HG02840 (cell line): ENCODE measurements around the gene NR4A3.
"Not testable (repeated sequence)": the region's sequence is repeated elsewhere in the genome, so short reads cannot be mapped to it uniquely, and the experiment has no call there.

Experiments
- ATAC-seq: cut with Tn5 transposase; IDR thresholded peaks from one replicate; pipeline ENCODE4 v1.9.1; 2021; ENCODE audit warnings: mild to moderate bottlenecking, moderate library complexity, moderate number of reproducible peaks; ENCODE audit not compliant: unreplicated experiment, low FRiP score

The NR4A3 gene

DNA sequence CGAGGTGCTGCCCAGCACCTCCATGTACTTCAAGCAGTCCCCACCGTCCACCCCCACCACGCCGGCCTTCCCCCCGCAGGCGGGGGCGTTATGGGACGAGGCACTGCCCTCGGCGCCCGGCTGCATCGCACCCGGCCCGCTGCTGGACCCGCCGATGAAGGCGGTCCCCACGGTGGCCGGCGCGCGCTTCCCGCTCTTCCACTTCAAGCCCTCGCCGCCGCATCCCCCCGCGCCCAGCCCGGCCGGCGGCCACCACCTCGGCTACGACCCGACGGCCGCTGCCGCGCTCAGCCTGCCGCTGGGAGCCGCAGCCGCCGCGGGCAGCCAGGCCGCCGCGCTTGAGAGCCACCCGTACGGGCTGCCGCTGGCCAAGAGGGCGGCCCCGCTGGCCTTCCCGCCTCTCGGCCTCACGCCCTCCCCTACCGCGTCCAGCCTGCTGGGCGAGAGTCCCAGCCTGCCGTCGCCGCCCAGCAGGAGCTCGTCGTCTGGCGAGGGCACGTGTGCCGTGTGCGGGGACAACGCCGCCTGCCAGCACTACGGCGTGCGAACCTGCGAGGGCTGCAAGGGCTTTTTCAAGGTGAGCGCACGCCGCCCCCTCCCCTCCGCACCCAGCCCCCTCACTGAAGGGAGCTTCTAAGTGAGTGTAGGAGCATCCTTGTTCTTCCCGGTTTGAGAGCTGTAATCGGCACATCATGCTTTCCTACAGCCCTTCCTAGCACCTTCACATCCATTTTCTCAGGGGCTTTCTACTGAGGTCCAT, 6.9 kb downstream of the NR4A3 start:
- no peak for ATAC-seq

DNA sequence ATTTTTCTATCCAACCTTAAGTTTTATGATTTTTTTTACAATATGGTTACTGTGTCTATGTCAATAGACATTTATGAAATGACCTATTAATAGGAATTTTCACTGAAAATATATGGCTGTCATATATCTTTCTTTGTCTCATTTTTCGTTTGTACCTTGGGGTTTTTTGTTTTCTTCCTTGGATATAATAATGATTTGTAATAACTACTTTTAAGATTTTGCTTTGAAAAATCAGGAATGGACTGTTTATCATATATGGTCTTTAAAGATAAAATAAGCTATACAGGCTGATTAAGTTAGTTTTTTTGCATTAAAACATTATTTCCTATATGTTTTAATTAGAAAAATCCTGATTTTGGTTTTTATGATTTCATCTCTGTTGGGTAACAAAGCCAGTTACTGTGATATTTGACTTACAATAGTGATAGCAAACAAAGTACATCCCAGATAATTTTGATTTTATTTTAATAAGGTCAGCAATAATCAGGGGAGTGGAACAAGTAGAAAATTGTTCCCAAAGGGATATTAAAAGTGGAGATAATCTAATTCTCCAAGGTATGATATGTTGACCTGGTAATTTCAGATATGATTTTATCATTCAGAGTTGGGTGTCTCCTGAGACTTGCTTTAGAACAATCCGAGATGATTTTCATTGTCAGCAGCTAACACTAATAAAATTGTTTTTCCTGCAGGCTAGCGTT, 10.3 kb downstream of the NR4A3 start:
- no peak for ATAC-seq

DNA sequence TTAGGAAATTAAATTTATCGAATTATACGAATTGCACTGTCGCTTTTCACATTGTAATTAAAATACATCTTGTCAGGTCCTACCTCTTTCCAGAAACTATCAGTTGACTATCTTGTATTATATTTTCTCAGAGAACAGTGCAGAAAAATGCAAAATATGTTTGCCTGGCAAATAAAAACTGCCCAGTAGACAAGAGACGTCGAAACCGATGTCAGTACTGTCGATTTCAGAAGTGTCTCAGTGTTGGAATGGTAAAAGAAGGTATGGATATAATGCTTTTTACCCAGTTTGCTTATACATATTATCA, 10.8 kb downstream of the NR4A3 start:
- ATAC-seq, result no peak

DNA sequence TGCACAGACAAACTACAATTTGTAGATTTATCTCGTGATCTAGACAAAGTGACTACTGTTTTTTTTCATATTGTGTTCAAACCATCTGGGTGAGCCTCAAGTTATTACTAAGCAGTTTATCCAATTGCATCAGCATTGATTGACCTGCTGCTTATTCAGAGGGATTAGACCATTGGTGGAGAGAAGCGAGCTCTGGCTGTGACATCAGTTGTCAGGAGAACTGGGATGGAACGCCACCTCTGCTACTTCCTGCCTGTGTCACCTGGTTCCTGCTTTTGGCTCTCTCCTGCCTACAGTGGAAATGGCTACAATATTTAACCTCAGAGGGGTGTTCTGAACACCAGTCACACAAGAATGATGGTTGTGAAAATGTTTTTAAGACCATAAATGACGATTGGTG, 12.1 kb downstream of the NR4A3 start:
- ATAC-seq, result no peak

DNA sequence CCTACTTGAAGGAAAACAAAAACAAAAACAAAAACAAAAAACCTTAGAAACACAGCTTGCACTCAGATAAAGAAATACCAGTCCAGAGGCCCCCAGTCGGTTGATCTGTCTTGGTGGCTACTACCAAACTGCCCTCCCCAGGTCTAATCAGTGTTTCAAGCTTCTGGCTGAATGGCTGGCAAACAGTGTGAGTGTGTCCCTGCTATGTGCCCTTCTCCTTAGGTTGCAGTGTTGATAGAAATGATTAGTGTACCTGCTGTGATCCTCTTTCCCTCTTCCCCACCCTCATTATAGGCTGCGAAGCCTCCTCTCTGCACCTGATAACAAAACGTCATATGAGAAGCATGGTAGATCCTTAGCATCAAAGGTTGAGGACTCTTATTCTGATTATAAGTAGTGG, 12.8 kb downstream of the NR4A3 start:
- ATAC-seq, result no peak

DNA sequence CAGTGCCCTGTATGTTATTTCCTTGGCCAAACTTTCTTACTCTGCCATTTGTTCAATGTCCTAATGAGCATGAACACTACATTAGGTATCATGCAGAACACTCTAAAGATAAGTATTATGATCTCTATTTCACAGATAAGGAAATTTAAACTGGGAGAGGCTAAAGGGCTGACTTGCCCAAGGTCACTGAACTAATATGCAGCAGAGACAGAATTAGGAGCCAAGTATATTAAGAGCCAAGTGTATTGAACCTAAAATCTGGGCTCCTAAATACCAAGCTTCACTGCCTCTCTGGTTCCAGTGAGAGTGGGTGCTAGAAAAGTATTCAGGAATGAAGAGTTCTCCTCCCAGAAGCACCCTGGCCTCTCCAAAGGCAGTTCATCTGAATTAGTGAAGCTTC, 13.5 kb downstream of the NR4A3 start:
- ATAC-seq, result no peak

DNA sequence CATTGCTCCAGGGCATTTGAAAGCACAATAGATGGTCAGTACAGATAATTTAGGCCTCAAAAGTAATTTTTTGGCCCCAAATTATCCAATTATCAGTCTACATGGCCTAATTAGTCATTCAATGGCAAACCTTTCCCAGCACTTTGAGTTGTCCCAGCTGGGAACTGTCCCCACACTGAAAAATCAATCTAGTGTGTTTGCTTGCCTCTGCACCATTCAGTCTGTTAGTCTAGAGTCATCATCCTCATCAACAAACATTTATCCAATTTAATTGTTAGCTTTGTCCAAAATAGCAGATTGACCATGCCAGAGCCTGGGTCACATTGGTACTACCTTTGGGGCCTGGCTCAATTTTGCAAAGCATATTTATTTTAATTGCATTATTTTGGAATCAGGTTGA, 13.9 kb downstream of the NR4A3 start:
- no peak for ATAC-seq

DNA sequence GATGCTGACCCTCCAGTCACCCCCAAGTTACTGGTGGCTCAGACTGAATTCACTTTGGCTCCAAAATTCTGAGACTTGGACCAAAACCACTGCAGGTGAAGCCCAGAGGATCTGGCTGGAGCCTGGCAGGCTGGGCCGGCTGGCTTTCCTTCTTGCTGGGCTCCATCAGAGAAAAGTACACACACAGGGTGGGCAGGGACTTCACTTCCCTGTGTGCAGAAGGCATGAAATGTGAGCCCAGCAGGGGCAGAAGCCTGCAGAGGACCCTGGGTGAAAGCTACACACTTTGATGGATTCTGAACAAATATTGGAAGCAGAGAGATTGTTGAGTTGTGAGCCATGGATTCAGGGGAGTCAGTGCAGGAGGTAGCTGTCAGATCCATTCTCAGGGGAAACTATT, 18.4 kb downstream of the NR4A3 start:
- no peak for ATAC-seq

DNA sequence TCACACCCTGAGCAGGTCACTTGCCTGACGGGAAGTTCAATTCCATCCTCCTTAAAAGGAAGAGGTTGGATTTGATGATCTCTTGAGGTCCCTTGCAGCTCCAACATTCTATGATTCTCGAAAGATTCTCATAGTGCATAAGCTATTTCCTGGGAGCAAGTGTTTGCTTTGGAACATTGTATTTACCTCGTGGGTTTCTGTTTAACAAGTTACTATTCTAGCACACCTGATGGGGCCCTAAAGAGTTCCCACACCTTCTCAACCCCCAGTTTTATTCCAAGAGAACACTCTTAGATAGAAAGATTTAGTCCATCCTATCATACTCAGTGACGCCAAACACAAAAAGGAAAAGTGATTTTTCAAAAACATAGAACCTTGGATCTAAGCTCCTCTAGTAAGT, 23.4 kb downstream of the NR4A3 start:
- ATAC-seq, result no peak

DNA sequence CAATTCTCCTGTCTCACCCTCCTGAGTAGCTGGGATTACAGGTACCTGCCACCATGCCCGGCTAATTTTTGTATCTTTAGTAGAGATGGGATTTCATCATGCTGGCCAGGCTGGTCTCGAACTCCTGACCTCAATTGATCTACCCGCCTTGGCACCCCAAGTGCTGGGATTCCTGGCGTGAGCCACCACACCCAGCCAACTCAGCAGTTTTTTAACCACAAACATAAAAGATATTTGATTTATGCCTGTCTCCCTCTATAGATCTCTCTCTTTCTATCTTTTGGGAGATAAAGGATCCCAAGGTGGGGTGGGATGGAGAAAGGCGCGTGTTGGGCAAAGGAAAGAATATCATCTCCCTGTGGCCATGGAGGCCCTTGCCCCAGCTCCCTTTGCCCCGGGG, 26.8 kb downstream of the NR4A3 start:
- no peak for ATAC-seq

DNA sequence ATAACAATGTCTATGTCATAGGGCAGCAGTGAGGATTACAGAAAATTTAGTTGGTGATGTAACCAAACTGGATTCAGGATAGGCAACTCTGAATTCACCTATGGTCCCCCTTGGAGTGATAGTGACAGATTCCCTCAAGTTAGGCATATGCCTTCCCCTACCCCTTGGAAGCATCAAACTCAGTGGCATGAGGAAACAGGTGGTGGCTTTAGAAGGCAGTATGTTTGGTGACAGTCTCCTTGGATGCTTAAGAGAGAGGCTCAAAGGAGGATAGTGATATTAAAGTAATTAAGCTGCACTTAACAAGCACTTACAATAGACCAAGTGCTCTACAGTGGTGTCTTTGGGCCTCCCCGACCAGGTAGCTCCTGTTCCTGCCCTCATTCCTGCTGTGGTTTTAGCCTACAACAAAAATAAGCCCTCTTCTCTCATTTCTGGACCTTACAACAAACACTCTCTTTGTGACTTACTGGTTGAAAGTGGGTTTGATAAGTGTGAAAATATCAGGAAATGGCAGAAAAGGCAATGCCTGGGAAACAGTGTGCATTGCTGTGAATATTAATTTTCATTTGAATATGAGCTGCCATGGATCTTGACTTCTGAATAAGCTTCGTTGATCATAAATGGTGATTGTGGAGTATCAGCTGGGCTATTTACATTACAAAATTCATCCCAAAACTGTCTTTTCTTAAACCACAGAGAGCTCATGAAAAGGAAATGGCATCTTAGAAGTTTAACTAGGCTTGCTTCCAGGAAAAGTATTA, 29.2 kb downstream of the NR4A3 start:
- peak; percentile 7 for ATAC-seq

DNA sequence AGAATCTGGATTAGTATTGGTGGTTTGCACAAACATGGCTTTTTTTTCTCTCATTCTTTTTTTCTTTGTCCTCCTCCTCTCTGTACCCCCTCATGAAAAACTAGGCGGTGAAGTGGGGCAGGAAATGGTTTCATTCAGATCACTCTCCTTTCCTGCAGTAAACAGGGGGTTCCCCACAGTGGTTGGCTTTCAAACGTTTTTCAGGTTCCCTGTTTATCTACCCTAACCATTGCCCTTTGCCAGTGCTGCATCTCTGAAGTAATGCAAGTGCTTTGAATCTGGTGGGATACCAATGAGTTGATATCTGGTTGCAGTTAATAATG, 29.8 kb downstream of the NR4A3 start:
- peak; percentile 83 for ATAC-seq

DNA sequence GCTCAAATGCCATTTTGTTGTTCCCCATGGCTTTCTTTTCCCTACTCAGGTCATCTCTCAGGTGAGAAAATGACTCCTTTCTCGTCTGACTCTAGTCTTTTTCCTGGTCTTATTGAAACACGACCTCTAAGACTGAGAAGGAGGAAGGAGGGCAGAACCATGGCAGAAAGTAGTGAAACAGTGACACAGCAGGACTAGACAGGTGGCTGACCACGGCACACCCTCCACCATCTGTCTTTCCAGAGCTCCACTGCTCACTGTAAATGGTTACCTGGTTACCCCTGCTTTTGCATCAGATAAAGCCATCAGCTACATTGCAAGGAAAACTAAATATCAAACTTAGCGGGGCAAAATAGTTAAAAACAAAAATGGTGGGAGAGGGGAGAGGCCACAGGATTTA, 30.9 kb downstream of the NR4A3 start:
- no peak for ATAC-seq

DNA sequence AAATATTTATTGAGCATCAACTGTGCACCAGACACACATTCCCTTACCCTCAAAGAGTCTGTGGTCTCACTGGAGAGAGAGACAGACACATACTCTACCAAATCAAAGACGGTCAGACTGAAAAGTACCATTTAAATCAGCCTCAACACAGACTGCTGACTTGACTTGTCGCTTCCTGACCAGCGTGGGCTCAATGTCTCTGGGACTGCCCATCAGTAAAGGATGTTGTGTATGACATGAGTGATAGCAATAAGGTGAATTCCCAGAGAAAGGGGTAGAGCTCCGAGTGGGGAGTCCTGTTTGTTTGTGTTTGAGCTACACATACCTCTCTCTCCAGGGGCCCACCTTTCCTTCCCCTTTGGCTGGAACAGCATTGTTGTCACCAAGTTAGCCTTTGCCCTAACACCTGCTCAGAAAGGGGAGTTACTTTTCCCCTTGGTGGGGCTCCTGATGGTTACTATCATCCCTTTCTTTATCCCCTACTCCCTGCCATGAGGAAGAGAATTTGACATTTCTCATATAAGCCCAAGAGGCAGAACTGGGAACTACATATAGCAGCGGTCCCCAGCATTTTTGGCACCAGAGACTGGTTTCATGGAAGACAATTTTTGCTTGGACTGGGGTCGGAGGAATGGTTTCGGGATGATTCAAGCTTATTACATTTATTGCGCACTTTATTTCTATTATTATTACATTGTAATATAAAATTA, 33.9 kb downstream of the NR4A3 start:
- ATAC-seq, result no peak

DNA sequence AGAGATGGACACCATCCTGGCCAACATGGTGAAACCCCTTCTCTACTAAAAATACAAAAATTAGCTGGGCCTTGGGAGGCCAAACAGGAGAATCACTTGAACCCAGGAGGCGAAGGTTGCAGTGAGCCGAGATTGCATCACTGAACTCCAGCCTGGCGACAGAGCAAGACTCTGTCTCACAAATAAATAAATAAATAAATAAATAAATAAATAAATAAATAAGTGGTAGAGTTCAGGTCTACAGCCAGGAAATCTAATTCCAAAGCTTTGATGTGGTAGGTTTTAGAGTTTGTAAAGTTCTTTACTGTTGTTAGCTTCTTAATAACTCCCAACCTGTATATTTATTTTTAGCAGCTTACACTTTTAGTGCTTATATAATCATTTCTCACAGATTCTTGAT, 35.9 kb downstream of the NR4A3 start:
- ATAC-seq, result not testable (repeated sequence)

DNA sequence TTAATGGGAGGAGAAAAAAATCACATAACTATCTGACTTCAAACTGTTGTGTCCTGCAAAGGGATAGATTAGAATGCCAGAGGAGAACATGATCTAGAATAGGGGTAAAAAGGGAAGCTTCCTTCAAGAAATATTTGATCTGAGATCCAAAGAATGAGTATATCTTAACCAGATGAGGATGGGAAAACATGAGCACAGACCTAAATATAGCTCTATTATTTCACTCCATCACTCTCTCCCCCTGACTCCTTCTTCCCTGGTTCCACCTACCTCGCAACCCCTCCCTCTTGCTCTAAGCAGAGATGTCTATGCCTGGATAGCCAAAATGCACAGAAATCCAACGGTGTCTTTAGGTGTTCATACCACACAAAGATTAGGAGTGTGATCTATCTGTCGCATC, 36.4 kb downstream of the NR4A3 start:
- ATAC-seq, result no peak

DNA sequence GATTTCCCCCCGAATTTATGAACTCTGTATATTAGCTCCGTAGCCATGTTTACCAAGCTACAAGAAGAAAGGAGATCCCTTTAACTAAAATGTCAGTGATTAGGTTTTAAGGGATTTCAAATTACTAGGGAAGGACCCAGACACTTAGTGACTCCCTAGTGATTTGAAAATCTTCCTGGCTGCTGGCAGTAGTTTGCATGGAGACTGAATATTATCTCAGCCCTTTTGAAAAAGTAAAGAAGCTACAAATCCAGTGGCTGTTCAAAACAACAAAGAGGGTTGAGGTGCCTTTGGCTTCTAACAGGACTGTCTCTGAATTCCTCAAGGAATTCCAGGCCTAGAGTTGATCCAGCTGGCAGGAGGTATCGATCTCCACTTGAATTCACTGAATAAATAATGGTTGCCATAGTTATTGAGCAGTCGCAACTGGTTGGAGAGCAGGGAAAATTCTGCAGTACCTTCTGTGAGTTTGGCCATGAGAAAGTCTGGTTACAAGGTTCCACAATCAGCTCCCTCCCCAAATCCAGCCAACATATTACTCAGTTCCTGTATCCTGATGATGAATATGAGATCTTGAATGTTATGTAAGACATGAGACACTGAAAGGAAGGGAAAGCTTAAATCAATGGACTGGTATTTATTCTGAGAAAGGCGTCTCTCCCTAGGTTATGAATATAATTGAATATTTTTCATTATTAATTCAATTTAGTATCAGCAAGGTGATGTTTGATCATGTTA, 37.7 kb downstream of the NR4A3 start:
- no peak for ATAC-seq

DNA sequence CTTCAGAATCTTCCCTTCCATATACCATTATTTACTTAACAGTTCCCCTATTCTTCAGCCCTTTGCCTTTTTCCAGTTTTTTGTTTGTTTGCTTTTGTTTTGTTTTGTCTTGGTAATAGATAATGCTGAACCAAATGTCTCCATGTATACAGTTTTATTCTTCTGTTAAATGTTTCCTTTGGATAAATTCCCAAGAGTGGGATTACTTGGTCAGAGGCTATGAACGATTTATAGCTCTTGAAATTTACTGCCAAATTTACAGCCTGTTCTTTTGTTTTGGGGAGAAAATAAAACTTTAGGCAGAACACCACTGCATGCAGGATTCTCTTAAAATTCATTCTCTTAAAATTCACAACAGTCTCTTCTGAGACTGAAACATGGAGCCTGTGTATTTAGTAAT, 38.6 kb downstream of the NR4A3 start:
- ATAC-seq, result no peak

DNA sequence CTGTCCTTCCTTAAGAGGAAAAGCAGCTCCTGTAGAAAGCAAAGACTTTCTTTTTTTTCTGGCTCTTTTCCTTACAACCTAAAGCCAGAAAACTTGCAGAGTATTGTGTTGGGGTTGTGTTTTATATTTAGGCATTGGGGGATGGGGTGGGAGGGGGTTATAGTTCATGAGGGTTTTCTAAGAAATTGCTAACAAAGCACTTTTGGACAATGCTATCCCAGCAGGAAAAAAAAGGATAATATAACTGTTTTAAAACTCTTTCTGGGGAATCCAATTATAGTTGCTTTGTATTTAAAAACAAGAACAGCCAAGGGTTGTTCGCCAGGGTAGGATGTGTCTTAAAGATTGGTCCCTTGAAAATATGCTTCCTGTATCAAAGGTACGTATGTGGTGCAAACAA, 42.3 kb downstream of the NR4A3 start:
- ATAC-seq, result no peak

DNA sequence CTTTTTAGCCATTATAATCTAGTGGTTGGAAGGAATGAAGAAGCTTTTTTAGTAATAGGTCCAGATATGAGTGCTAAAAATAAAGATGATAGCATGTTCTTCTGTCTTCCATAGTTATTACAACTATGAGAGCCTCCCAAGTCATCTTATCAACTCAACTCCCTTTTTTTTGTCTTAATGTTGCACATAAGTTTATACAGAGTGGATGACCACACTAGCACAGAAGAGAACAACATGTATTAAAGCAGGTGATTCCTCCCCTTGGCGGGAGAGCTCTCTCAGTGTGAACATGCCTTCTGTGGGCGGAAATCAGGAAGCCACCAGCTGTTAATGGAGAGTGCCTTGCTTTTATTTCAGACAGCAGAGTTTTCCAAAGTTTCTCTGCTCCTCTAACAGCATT, 44.7 kb downstream of the NR4A3 start:
- ATAC-seq, result no peak

DNA sequence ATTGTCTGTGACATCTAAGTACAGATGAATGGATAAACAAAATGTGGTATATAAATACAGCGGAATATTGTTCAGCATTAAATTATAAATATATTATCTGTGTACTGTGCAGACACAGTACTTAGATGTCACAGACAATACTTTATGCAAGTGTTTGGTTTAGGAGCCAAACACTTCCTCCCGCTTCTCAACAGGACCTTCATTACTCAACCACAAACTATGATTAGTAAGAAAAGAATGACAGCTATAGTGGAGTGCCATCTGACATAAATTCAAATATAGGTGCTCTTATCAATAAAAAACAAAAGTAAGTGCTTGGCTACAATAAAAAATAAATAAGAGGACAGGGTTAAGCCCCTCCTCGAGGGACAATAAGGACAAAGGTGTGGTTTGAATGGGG, 45.9 kb downstream of the NR4A3 start:
- ATAC-seq, result no peak
